Measurements from ENCODE around the gene RAPGEF3.

RAPGEF3 gene

DNA sequence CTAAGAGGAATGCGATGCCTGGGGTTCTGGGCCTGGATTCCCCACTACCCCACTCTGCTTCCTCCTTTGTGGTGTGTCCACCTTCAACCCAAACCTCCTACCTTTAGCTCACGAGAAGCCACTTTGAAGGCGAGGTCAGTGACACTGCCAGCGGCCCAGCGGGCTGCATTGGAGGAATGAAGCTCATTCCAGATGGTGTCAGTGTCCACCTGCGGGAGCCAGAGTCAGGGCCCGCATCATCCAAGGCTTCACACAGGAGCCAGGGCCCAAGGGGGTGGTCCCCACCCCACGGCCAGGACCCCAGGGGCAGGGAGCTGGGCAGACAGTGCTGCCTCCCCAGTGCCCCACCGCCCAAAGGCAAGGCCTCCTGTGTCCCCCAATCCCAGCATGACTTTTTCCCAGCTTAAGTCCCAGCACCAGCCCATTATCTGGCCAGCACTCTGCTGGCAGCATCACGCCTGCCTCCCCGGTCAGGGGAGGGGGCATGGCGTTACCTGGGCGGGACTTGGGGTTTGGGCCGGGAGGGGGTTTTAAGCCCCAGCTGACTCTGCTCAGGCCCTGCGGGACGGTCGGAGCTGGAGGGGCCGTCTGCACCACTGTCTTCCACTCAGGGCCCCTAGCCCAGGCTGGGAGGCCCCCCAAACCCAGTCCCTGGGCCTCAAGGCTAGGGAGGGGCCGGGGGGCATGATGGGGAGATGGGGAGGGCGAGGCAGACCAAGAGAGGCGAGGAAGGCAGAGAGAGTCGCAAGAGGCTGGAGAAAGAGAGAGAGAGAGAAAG lies 31.2 kb upstream of the RAPGEF3 start:
- no peak for DNase-seq (ENCODE audit: low read depth)

DNA sequence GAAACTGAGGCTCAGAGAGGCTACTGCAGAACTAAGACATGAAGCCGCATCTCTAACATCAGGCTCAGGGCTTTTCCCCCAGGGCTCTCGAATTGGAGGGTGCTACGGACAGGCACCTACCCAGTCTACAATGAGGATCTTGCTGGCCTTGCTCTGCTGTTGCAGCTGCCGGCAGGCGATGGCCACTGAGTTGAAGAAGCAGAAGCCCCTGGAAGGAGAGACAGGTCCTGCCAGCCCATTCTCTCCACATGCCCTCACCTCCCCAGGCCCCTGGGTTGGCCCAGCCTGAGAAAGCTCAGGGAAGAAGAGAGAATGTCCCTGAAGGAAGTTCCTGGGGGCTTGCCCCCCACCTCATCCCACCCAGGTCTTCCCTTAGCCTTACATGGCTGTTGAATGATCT lies 30.5 kb upstream of the RAPGEF3 start:
- no peak for DNase-seq (ENCODE audit: low read depth)

DNA sequence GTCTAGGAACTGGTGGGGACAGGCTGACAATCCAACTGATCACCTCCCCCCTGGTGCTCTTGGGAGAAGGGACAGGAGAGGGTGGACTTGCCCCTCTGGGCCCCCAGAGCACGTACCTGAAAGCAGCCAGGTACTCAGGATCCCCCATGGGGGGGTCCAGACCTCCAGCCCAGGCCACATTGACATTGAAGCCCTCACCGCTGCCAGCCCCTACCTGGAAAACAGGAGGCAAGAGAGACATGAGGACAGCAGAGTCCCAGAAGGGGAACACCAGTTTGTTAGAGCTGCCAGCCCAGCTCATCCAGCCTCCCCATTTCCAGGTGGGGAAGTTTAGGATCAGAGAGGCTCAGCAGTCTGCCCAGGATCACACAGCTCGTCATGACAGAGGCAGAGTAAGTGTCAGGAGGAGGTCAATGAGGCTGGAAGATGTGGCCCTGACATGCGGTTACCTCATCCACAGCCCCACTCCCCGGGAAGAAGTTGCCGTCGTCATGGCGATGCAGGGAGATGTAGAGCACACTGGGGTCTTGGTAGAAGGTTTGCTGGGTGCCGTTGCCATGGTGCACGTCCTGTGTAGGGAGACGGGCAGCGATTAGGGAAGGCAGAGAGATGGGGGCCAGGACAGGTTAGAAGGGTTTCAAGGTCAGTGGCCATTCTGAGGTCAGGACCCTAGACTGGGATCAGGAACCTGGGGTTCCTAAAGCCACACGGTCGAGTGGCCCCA lies 29.1 kb upstream of the RAPGEF3 start:
- no peak for DNase-seq (ENCODE audit: low read depth)

DNA sequence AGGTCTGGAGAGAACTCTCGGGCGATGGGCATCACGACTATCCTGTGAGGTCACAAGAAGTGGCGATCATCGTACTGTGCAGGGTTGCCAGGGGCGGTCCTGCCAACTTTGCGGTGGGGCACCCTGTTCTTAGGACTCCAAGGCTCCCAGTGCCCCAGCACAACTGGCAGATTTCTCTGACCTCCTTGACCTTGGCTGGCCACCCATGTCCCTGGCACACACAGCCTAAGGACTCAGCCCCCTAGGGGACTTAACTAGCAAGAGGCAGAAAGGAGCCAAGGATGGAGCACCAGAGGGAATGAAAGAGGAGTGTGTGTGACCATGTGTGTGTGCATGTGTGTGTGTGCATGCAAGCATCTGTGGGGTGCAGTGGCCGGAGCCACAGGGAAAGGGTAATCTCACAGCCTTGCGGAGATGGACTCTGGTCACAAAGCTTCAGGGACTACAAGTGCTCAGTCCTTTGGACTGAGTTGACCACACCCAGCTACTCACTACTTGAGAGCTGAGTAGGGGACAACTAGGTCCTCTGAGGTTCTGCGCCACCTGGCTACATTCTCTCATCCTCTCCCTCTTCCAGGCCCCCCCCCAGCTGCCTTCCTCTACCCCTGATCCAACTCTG lies 28.1 kb upstream of the RAPGEF3 start:
- DNase-seq (ENCODE audit: low read depth): no peak

DNA sequence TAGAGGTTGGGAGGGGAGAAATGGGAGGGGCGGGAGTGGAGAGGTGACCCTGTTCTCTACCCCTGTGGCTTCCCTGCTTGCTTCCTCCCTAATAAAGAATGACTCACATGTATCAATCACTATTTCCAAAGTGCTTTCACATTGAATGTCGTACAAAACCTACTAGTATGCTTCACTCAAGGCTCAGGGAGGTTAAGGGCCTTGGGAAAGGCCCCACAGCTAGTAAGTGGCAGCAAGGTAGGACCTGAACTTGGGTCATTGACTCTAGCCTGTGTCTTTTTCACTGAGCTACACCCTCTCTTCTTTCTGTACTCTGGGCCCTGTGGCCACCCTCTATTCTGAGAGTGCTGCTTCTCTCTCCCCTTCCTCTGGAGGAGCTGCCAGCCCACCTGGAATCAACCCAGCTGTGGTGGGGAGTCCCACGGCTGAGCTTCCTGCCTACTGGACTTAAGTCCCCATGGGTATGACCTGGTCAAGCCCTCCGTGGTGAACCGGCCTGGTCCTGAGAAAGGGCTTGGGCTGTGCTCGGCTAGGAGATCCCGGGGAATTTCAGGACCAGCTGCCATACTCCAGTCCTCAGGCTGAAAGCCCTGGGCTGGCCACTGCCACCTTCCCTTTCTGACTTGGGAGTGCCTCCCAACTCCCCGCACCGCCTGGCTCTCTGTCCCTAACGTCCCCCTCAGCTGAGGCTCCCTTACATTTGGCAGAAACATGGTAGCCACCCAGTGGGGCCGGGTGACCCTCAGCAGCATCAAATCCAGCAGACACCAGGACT lies 27.4 kb upstream of the RAPGEF3 start:
- DNase-seq (ENCODE audit: low read depth): no peak

DNA sequence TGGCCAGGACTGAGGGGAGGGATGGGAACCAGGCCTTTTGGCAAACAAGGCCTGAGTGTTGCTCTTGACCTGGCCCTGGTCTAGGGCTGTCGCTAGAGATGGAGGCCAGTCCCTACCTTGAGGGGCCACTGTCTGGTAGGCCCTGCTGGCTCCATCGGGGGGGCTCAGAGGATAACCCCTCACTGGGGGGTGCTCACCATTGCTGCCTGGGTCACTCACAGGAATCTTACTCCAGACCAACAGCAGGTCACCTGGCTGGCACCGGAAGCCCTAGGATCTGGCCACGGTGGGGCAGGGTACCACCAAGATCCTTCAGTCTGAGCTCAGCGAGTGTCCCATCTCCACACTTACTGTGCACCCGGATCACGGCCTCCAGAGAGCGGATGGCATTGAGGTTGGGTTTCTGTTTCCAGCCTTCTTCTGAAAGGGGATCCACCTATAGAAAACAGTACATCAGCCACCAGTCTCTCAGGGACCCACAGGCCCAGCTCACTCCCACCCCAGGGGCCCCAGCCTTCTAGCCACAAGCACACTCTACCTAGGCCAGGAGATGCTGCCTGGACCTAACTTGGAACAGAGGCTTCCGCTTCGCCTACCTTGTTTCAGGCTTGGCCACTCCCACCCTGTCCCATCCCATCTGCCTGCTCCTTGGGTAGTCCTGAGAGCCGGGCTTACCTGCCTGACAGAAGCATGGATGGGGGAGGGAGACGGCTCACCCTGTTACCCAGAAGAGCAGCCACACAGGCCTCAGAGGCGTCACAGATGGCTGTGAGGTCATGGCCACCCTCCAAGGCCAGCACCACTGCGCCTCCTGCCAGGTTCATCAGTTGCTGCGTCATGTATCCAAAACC lies 26.6 kb upstream of the RAPGEF3 start:
- DNase-seq (ENCODE audit: low read depth): no peak

DNA sequence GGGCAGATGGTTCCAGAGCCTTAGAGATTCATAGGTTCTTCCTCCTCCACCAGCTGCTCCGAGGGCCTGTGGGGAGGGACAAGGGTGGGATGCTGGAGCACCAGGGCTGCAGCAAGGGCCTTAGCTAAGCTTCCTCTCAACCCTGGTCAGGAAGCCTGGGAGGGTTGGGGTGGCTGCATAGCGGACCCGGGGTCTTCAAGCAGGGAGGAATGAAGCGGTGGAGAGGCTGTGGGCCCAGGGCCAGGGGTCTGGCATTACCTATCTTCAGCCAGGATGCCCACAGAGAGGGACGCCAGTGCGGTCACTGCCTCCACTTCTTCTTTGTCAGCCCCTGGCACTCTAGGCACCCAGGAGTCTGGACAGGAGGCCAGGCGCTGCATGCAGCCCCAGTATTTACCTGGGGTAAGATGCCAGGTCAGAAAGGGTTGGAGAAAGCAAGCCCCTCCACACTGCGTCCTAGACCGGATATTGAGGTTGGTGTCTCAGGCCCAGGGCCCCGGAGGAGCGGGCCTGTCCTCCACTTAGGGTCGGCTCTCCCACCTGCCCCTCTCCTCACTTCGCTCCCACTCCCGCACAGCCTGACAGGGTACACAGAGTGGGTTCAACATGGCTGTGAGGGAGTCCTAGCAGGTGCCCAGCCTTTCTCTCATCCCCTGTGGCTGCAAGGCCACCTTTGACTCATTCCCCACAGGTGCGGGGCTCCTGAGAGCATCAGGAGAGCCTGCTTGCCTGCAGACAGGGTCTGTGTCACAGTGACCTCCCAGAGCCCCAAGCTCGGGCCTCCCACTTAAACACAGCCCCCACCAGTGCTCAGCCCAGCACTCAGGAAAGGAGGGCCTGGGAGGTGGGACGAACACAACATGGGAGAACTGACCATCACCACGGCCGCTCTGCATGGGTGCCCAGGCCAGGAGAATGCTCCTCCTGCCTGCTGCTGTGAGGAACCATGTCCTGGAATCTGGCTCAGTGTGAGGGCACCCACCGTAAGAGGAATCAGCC lies 25.4 kb upstream of the RAPGEF3 start:
- DNase-seq (ENCODE audit: low read depth): no peak

DNA sequence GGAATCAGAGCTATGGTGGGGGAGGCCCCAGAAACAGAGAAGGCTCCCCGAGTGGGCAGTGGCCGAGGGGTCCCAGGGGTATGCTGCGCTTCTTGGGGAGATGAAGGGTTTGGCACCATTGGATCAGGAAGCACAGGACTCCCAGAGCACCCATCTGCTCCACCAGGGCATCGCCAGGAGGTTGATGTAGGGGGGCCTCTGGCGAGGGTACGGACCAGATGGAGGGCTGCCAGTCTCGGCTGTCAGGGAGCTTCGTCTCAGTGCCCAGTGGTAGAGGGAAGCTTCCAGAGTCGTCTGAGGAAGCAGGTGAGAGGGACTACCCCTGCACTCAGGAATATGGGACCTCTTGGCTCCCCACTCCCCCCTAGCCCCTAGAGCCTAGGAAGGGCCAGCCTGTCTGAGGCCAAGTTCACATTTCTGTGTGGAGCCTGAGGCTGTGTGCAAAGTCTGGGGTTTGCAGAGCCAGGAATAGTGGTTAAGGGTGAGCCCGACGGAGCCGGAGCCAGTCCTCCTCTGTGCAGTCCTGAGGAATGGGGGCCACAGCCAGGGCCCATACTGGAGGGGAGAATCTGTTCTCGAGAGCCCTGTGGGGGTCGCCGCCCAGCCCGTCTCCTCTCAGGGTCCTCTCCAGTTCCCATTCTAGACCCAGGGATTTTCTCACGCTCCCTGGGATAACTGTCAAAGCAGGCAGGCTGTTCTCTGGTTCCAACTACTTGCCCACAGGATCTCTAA lies 24.5 kb upstream of the RAPGEF3 start:
- DNase-seq (ENCODE audit: low read depth): no peak

DNA sequence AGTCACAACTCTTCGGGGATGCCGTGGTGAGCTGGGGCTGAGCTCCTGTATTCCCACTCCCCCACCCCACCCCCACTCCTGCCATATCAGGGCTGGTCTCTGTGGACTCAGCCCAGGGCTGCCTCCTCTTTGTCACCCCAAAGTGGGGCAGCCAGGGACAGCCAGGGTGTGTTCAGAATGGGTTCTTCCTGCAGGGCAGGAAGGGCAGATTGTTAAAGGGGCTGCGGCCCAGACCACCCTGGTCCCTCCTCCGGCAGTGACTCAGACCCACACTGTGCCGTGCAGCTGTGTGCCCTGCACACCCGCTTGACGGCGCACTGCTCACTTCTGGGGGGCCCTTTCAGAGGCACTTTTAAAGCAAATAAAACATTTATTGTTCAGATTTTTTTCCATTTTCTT lies 23.7 kb upstream of the RAPGEF3 start:
- no peak for DNase-seq (ENCODE audit: low read depth)

DNA sequence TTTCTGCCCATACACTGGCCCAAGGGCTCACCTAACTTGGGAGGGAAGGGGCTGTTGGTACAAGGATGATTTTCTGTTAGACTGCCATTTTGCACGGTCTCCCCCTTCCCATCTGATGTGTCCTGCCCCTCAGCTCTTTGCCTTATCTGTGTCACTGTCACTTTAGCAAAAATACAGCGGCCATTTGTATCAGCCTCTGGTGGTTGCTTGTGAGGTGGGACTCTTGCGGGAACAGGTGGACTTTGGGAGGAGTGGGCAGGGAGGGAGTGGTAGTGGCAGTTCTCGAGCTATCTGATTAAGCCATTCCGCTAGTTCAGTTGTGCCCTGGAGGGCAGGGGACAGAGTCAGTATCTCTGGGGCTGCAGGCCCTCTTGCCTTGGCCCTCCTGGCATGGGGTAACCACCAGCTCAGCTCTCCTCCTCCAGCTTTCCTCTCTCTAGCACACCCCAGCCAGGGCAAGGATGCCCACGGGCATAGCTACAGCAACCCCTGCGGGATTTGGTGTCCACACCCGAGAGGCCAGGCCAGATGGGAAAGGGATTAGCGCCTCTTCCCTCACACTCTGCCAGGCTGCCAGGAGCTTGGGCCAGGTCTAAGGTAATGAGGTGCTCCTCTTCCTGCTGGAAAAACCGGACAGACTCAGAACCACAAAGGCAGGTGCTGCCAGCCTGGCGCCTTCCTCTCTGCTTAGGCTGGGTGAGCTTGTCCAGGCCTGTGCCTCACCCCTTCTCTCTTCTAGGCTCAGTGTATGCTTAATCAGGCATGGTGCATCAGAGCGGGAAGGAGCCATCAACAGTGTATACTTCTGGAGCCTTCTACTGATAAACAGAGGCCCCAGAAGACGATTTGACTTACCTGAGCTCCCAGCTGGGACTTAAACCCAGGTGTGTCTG lies 23.0 kb upstream of the RAPGEF3 start:
- no peak for DNase-seq (ENCODE audit: low read depth)

DNA sequence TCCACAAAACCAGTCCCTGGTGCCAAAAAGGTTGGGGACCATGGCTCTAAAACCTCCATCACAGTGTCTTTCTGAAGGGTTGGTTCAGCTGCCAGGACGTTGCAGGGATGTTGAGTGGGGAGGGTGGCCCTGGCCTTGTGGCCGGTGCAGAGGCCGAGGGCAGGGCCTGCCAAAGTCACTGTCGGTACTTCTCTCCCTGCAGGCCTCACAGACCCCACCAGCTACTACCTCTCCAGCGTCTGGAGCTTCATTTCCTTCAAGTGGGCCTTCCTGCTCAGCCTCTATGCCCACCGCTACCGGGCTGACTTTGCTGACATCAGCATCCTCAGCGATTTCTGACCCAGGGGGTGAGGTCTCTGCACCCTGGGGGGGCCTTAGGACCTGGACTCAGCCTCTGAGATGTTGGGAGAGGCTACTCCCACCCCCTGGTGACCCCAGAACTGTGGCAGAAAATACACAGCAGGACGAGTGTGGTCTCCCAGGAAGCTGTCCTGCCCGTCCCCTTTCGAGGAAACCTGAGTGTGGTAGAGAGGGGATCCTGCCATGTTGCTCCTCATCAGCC lies 21.3 kb upstream of the RAPGEF3 start:
- DNase-seq (ENCODE audit: low read depth): no peak

DNA sequence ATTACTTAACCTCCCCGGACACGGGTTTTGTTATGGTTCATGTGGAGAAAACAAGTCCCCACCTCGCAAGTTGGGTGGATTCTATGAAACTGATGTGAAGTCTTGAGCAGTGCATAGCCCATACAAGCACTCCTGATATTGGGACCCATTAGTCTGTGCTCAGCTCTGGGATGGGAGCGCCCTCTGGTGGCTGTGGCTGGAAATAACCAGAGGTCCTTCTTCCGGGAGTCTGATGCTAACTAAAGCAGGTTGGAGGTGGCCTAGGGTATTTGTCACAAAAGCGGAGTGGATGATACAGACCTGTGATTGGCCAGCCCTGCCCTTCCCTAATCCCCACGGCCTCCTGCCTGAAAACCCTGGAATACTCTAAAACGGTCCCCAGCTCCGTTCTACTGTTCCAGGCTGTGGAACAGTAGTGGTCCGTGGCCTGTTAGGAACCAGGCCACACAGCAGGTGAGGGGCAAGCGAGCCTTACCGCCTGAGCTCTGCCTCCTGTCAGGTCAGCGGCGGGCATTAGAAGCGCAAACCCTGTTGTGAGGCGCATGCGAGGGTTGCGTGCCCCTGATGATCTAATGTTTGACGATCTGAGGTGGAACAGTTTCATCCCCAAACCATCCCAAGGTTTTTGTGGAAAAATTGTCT lies 20.7 kb upstream of the RAPGEF3 start:
- DNase-seq (ENCODE audit: low read depth): peak; percentile 90

DNA sequence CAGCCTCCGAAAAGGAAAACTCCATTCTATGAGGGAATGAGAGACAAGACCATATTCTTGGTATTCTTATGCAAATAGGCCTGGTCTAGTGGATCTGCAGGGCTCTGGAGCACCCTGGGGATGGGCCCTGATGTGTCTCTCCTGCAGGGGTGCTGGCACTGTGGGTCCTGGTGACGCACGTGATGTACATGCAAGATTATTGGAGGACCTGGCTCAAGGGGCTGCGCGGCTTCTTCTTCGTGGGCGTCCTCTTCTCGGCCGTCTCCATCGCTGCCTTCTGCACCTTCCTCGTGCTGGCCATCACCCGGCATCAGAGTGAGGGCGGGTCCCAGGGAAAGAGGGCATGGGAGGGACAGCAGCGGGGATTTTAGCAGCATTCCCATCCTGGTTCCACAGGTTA lies 20.2 kb upstream of the RAPGEF3 start:
- DNase-seq (ENCODE audit: low read depth): no peak

DNA sequence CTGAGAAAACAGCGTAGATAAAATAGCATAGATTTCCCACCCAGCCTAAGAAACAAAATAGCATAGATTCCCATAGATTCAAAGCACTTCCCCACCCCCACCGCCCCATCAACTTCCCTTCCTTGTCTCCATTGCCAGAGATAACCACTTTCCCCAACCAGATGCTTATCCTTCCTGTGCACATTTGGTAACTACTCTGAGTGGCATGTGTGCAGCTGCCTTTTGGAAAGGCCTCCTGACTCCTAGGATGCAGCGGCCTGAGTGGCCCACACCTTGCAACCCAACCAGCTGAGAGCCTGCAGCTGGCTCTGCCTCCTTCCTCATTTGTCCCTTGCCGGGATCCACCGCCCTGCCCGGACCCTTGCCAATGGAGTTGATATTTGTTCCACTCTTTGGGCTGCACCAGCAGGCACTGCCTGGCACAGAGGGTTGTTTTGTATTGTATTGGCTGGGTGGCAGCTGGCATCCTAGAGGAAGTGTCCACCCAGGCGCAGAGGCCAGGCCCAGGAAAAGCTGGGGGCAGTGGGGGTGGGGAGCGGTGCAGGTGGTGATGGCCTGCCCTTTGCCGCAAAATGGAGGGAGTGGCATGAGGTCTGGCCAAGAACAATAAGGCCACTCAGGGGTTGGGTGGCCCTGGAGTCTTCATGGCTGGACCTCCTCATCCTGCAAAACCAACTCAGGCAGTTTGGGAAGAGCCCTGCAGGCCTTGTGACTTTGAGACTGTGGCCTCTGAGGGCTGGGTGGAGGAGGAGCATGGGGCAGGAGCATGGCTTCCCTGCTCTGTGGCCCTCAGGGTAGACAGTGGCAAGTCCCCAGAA lies 19.3 kb upstream of the RAPGEF3 start:
- no peak for DNase-seq (ENCODE audit: low read depth)

DNA sequence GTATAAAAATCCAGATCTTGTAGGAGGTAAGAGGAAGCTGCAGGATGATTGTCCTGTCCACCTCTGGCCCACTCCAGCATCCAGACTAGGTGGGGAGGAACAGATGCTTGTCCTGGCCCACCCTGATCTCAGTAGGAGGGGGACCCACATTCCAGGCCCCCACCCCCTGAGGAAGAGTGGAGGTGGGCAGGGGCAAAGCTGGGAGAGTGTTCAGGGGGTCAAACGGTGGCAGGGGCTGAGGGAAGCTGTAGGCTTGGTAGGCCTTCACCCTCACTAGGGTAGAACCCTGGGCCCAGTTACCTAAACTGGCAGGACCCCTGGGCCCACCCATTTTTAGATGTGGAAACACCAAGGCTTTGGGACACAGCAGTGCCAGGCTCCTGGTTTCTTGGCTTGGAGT lies 18.5 kb upstream of the RAPGEF3 start:
- no peak for DNase-seq (ENCODE audit: low read depth)

DNA sequence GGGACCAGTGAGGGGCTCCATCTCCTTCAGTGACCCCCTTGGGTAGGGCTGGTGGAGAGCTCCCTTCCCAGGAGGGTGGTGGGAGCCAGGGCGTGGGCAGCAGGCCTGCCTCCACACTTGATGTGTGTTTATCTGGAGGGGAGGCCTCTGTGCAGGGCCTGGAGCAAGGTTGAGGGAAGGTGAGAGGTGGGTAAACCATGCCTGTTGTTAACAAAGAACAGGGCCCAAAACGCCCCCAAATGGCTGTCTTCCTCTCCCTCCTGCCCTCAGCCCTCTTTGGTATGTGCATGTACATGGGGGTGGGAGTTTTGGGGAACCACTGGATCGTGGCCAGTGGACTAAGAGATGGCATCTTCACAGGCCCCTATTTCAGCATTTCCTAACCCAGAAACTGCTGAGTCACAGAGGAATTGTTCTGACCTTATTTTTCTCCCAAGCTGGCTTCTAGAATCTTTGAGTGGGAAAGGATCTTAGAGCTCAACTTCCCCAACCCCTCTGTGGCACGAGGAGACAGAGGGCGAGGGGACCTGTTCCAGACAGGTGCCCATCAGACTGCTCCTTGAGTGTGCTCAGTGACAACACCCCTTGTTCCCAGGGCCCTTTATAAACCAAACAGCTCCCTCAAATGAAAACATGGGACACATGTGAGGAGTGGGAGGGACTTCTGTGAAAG lies 17.9 kb upstream of the RAPGEF3 start:
- no peak for DNase-seq (ENCODE audit: low read depth)
